Erythroblast (primary cell): ENCODE data around the gene MOB3A.

ENCODE experiments used
- GATA1 ChIP-seq: IDR thresholded peaks from 2 replicates; pipeline ENCODE4 v1.6.1; 2011; ENCODE audit warnings: low read depth, mild to moderate bottlenecking, control low read depth, low read length, moderate library complexity
- POLR2A ChIP-seq: IDR thresholded peaks from 2 replicates; pipeline ENCODE4 v1.6.1; 2011; ENCODE audit warnings: mild to moderate bottlenecking, low read length

GRCh38 chr19:2063824-2064223 lies 32.3 kb downstream of the MOB3A start:
- no peak for TF ChIP-seq POLR2A
- no peak for TF ChIP-seq GATA1
